Activated CD8-positive, alpha-beta memory T cell treated with anti-CD3 and anti-CD28 coated beads, Interleukin-2, amount 50 U/mL, for 24 hours (primary cell): ENCODE data around the gene GPR62.
A peak's percentile ranks its signal among the peaks of the same experiment; 100 is the strongest.
"Not testable (repeated sequence)": the region's sequence is repeated elsewhere in the genome, so short reads cannot be mapped to it uniquely, and the experiment has no call there.

Source experiments
- DNase-seq: peaks from one replicate; pipeline ENCODE4 v3.0.0-alpha.2; 2020; ENCODE audit errors: extremely low read depth

Gene GPR62

GRCh38 chr3:51992017-51992682 lies 37.0 kb downstream of the GPR62 start:
- DNase-seq: no peak

DNA sequence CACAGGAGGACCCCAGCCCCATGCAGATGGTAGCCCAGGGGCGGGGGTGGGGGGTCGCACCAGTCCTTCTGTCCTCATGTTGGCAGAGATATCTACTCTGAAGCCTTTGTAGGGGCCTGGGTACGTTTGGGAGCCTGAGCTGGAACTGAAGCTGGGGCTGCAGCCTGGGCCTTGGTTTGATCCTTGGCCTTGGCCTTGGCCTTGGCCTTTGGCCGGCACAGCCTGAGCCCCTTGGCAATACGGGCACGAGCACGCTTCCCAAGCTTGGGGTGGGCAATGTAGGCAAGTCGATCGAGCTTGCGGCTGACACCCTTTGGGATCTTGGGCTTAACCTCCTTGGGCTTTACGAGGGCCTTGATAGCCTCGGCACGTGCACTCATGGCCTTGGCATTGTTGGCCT lies 38.5 kb downstream of the GPR62 start:
- DNase-seq: not testable (repeated sequence)

DNA sequence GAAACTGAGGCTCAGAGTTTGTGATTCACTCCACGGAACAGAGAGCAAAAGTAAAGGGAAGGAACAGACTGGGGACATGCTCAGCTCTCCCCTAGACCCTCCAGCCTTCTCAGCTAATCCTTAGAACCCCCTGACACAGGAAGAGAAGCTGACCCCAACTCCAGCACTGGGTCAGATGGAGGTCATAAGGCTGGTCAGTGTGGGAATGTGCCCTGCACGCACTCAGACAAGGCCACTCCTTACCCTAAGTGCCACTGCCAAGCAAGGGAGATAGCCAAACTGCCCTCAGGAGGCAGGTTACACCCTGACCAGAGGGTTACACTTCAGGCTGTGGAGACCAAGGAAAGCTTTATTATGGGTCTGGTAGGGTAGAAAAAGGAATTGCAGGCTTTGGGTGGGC lies 39.3 kb downstream of the GPR62 start:
- no peak for DNase-seq

DNA sequence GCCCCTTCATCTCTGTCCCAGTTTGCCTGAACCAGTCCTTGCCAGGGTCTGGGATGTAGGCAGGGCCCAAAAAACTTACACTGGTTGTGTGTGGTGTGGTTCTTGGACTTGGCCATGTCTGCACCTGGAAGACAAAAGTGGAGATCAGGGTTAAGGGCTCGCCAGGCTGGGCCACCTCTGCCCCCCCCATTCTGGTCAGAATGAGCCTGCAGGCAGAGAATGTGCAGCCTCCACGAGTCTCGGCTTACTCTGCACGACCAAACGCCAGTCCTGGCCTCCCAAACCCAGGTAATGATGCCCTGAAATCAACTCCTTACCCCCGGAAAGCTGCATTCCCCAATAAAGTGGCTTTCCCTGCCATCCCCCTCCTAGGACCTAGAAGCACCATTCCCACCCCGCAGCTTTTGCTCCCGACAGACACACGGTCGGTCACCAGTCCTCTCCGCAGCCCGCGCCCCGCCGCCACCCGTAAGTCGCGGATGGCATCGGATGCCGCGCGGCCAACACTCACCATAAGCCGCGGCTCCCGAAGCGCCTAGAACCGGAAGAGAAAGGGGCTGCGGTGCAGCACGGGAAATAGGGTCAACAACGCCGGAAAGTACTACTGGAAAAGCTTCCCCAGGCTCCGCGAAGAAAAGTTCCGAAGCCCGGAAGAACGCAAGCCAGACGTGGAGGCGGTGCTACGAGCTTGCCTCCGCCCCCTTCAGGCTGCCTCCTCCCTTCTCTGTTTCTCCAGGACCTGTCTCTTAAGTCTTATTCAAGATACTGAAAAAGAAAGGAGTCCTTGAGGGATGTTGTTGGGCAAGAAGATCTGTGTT lies 40.4 kb downstream of the GPR62 start, which contains the start of gene RPL29:
Gene RPL29, minus strand, starts transcription at position 550 of the 818 bp plus-strand sequence. Its CDS starts 434 bp downstream, at position 116.
- DNase-seq: peak; percentile 85

DNA sequence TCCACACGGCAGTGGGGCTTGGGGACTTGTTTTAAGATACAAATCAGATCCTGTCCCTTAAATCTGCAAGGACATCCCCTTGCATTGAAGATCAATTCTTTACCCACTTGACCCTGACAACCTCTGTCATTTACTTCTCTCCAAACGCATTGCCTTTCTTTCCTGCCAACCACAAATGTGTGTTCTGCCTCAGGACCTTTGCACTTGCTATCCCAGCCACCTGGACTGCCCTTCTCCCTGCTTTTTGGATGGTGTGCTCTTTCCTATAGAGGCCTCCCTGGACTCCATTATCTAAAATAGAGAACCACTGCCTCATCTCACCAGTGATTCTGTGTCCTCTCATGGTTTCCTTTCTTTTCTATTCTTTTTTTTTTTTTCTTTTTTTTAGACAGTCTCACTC lies 42.0 kb downstream of the GPR62 start:
- DNase-seq: no peak

DNA sequence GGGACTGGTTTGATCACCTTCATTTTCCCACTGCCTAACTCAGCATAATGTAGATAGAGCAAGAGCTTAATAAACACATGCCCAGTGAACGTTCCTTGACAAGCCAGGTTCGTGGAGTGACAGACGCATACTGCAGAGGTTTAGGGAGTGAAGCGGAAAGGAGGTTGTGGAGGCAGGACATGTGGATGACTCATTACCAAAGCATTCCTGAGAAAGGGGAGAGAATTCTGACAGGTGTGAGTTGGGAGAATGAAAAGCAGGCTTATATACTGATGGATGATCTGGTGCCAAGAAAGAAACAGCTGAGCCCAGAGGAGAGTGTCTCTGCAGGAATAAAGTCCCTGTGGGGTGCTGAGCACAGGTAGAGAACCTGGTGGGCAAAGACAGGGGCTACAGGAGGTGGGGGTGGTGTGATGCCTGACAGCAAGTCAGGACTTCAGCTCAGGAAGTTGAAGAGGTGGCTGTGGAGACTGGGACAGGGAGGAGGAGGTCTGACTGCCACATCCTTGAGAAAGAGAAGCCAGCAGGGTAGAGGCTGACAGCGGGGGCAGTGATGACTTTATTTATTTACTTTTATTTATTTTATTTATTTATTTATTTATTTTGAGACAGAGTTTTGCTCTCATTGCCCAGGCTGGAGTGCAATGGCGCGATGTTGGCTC lies 42.9 kb downstream of the GPR62 start:
- DNase-seq: no peak

- no peak for DNase-seq
These were observed 43.6 kb downstream of the GPR62 start for GRCh38 chr3:51998774-51999173.

- DNase-seq: no peak
These were observed 44.7 kb downstream of the GPR62 start for GRCh38 chr3:51999846-52000245.

- DNase-seq: peak; percentile 61
These were observed 46.3 kb downstream of the GPR62 start for GRCh38 chr3:52001443-52001974.

GRCh38 chr3:52002748-52003147 lies 47.6 kb downstream of the GPR62 start:
- no peak for DNase-seq

- DNase-seq: no peak
These were observed 49.1 kb downstream of the GPR62 start for GRCh38 chr3:52004163-52004787.

DNA sequence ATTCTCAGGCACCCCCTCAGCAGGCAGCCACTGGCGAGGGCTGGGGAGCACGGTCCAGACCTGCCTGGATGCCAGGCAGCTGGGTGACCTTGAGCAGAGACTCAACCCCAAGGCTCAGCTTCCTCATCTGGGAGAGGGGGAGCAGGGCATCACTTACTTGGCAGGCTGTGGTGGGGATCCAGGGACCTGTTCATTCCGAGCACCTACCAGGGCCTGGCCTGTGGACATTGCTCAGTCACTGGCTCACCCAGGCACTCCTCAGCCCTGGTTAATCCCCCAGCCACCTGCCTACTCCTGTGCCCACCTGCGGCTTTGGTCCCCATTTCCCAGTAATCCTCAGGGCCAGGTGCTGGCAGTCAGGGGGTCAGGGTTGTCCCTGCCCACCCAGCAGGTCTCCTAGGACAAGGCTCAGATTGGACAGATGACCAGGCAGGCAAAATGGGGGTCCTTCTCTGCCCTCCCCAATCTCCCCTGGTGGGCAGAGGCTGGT lies 49.8 kb downstream of the GPR62 start:
- DNase-seq: no peak

GRCh38 chr3:52005571-52005986 lies 50.4 kb downstream of the GPR62 start:
- DNase-seq: no peak

DNA sequence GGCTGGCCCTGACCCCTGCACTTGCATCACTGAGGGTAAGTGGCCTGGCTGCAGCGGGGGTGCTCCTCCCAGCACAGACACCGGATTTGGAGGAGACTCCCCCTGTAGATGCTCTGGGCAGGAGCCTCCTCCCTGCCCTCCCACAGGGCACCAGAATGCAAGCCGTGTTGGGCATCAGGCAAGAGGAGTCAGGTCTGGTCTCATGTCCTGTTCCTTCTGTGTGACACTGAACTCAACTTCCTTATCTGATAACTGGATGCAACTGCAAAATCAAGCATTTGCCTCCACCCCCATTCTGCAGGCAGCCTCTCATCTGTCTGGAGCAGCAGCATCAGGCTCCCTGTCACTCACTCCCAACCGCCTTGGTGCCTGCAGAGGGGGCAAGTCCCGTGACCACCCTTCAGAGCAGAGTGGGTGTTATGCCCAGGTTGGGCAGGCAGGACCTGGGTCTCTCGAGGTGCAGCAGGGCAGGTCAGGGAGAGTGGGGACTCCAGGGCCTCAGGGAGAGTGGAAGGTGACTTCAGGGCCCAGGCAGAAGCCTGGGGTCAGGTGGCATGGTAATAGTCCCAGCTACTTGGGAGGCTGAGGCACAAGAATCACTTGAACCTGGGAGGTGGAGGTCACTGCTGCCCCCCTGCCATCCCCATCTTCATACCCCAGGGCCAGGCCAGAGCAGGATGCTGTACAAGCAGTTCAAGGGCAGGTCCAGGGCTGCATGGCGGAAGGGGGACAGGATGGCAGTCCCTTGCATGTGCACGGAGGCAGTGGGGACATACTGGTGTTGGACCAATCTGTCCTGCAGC lies 51.0 kb downstream of the GPR62 start:
- no peak for DNase-seq

DNA sequence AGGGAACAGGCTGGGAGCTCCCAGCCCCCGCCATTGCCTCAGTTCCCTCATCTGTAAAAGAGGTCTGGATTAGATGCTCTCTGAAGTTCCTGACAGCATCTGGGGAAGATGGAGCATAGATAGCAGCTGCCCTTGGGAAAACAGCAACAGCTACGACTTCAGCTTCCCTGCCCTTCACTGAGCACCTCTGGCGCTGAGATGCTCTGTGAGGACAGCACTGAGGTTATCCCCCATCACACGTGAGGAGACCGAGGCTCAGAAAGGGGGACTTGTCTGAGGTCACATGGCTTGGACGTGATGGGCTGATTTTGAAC lies 51.6 kb downstream of the GPR62 start:
- no peak for DNase-seq
